Skin of body (tissue), 2 donors: Measurements from ENCODE around the gene SHB. TPM values are rescaled to one million over a fixed set of nuclear protein-coding genes. Genes with fewer than 3 reads are reported as not detected.

Experiments used
- DNase-seq: peaks from one replicate; lab custom pipeline; 2025; lab: John Stamatoyannopoulos, UW
- total RNA-seq: library from RNA; depleted of rRNA; stranded (reverse); fragments of >200 nt; gene quantifications from one replicate; pipeline ENCODE4 v1.2.3, GENCODE V29; 2014

The SHB gene
- total RNA-seq, 1 donor from 2014 or later = 10.9 TPM

GRCh38 chr9:38043931-38044623, 24.9 kb downstream of the SHB start:
- DNase-seq = no peak

- no peak for DNase-seq
Measured at GRCh38 chr9:38042626-38043357, 26.2 kb downstream of the SHB start.

GRCh38 chr9:38041564-38042243, 27.3 kb downstream of the SHB start:
- DNase-seq = peak; percentile 21

- no peak for DNase-seq
Measured at GRCh38 chr9:38039907-38040682, 28.9 kb downstream of the SHB start.

- DNase-seq = no peak
Measured at GRCh38 chr9:38039090-38039906, 29.7 kb downstream of the SHB start.

GRCh38 chr9:38038307-38039089, 30.5 kb downstream of the SHB start:
- DNase-seq = no peak

GRCh38 chr9:38037981-38038306, 31.1 kb downstream of the SHB start:
- no peak for DNase-seq

- no peak for DNase-seq
Measured at GRCh38 chr9:38036359-38037084, 32.5 kb downstream of the SHB start.

GRCh38 chr9:38035873-38036272, 33.2 kb downstream of the SHB start:
- no peak for DNase-seq

- no peak for DNase-seq
Measured at GRCh38 chr9:38033941-38034340, 35.1 kb downstream of the SHB start.

GRCh38 chr9:38032266-38033110, 36.5 kb downstream of the SHB start:
- DNase-seq = peak; percentile 12

GRCh38 chr9:38031594-38031993, 37.4 kb downstream of the SHB start:
- no peak for DNase-seq

GRCh38 chr9:38030658-38031057, 38.4 kb downstream of the SHB start:
- no peak for DNase-seq

- DNase-seq = no peak
Measured at GRCh38 chr9:38029915-38030638, 39.0 kb downstream of the SHB start.

GRCh38 chr9:38027714-38028113, 41.3 kb downstream of the SHB start:
- DNase-seq = no peak

- DNase-seq = no peak
Measured at GRCh38 chr9:38026840-38027527, 42.0 kb downstream of the SHB start.
